Coronary artery (tissue), 2 donors: ENCODE data around the gene SPATA19.

Experiments used
- DNase-seq: peaks from one replicate; pipeline ENCODE4 v3.0.0-alpha.2; 2017; ENCODE audit warnings: low spot score
- H3K27ac ChIP-seq, 2 donors: fragments of 200-600 bp; sonication (generic); one replicate each; pipeline ENCODE4 v1.5.1; 2016 to 2019
- H3K4me3 ChIP-seq: fragments of 200-600 bp; sonication (generic); 2 replicates; pipeline ENCODE4 v1.5.1; 2016; ENCODE audit warnings: mild to moderate bottlenecking, moderate library complexity
- TF ChIP-seq, protein P1 (sequence below): fragments of 200-600 bp; sonication (generic); IDR thresholded peaks from one replicate; pipeline ENCODE4 v1.5.1; 2019; ENCODE audit warnings: antibody characterized with exemption

Gene SPATA19

DNA sequence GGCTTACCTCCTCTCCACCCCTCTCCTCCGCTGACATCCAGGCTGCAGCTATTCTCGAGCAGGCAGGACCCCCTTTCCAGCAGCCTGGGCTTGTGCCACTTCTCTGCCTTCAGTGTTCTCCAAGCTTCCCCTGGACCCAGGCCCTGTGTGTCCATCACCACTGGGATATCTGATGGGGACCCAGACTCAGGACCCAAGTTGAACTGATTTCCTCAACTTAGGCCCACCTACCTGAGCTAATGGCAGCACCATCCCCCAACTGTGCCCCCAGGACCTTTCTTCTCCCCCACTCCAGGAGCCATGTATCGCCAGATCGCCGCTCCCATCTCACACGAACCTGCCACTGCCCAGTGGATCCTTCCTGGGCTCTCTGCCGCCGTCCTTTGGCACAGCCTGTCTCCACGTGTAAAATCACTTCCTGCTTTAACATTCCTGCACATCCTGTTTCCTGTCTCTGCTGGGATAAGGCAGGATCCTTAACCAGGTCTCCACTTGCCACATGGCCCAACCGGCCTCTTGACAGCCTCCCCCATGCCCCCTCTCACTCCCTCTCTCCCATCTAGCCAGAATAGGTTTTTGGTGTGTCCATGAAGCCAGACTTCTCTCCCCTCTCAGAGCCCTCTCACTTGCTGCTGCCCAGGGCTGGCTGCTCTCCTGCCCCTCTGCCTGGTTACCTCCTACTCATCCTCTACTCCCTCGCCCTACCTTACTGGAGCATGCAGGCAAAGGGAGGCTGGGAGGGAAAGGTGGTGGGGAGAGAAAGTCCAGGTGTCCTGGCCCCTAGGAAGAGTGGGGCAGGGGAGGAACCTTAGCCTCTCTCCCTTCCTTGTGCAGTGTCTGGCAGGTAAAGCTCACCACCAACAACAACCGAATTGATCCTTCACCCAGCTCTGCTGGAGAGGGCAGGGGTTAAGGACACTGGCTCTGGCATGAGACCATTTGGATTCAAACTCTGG lies 9.4 kb downstream of the SPATA19 start:
- peak; percentile 46 for DNase-seq
- Histone ChIP-seq H3K27ac (no peak overlapping the region), H3K4me3 (no peak overlapping the region)
- TF ChIP-seq, protein P1, sequence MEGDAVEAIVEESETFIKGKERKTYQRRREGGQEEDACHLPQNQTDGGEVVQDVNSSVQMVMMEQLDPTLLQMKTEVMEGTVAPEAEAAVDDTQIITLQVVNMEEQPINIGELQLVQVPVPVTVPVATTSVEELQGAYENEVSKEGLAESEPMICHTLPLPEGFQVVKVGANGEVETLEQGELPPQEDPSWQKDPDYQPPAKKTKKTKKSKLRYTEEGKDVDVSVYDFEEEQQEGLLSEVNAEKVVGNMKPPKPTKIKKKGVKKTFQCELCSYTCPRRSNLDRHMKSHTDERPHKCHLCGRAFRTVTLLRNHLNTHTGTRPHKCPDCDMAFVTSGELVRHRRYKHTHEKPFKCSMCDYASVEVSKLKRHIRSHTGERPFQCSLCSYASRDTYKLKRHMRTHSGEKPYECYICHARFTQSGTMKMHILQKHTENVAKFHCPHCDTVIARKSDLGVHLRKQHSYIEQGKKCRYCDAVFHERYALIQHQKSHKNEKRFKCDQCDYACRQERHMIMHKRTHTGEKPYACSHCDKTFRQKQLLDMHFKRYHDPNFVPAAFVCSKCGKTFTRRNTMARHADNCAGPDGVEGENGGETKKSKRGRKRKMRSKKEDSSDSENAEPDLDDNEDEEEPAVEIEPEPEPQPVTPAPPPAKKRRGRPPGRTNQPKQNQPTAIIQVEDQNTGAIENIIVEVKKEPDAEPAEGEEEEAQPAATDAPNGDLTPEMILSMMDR: no peak

DNA sequence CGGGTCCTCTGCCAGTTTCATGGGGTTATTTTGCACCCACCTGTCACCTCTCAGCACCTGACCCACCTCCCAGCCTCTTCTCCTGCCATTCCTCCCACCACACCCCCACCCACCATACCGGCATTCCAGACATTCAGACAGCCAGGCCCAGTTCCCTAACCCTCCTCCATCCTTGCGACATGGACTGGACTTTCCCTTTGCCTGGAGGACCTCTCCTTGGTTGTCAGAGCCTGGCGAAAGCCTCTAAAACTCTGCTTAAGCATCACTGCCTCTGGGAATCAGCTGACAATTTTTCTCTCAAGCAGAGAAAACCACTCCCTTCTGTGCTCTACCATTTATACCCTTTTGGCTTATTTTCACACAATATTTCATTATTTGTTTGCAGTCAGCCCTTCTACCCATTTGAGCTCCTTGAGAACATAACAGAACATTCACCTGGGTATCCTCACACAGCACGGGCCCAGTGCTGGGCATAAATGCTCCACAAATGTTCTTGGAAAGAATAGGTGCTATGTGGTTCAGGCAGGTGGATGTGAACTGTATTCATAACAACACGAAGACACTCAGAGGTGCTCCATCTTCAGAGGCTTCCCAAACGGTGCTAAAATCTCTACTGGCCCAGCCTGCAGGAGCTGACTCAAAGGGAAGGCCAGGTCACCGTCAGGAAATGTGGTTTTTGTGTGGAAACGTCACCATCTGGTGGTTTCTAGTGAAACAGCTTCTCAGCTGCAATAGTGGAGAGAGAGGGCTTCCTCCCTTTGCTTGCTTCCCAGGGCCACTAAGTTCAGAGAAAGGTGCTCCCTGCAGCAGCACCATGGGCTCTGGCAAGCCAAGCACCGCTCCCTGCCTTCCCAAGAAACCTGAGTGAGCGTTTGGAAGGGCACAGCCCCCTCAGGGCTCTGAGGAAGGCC lies 10.4 kb downstream of the SPATA19 start:
- DNase-seq: peak; percentile 70
- H3K27ac ChIP-seq: no peak overlapping the region

DNA sequence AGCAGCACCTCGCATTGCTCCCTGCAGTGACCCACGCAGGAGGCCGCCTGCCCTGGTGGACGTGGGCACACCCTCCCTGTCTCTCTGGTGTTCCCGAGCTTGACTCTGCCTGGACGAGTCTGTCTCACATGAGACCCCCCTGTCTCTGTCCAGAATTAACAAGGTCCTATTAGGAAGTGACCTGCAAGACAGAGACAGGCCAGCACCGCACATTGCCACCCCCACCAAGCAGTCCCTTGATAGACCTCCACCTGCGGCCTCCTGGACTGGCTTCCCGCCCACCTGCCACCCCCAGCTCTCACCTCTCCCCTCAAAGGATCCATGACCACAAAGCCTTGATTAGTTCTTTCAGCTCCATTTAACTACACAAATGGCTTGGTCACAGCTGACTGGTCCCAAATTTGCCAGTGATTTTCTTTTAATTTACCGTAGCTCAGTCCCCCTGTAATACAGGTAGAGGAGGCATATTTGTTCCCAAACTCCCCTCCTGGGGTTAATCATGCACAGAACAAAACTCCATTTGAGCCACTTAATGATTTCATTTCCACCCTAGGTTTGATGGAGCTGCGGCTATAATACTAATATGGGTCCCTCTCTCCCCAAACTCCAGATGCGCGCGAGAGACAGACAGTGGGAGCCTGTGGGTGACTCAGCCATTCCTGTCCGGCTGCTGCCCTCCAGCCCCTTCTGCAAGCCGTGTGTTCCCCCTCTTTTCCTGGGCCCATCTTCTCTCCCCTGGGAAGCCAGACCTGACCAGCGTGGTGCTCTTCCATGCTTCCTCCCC lies 11.2 kb downstream of the SPATA19 start:
- H3K27ac ChIP-seq: no peak overlapping the region
- peak; percentile 62 for DNase-seq
- H3K4me3 ChIP-seq: no peak overlapping the region
- TF ChIP-seq, protein P1: no peak

More for the DNA sequence above, 10.4 kb downstream of the SPATA19 start:
- TF ChIP-seq, protein P1: peak; percentile 38
- H3K4me3 ChIP-seq: no peak overlapping the region

DNA sequence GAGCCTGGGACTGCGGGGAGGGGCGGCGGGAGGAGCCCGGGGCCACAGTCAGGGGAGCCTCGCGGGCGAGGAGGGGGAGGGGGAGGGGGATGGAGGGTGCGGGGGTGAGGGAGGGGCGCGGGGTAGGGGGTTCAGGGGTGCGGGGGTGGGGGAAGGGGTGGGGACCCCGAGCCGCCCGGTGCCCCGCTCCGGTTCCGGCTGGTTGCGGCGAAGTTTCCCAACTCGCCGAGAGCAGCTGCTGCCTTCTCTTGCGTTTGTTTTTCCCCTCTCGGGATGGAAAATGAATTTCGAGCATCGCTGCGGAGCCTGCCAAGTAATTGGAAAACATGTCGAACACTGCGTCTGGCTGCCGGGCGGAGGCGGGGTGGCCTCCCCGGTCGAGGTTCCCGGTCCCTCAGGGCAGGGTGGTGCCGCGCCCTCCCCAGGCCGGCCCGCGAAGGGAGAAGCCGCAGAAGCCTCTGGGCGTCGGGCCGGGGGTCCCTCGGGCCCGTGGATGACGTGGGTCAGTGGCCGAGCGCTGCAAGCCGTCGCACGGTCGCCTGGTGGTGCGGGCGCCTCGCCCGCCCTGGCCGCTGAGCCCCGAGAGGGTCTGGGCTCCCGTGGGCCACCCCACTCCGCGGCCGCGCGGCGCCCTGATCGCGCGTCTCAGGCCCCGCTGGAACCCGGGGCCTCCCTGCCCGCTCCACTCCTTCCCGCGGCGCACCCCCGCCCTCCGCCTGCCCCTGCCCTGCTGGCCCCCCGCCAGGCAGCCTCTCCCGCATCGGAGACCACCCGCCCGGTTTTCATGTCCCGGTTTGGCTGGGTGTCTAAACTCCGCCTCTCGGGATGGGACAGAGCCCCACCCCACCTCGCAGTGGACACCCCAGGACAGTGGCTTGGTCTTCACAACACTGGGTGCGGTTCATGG lies 12.1 kb downstream of the SPATA19 start:
- H3K27ac ChIP-seq: no peak overlapping the region
- H3K4me3 ChIP-seq: no peak overlapping the region
- DNase-seq: peak; percentile 66
- TF ChIP-seq, protein P1: no peak

DNA sequence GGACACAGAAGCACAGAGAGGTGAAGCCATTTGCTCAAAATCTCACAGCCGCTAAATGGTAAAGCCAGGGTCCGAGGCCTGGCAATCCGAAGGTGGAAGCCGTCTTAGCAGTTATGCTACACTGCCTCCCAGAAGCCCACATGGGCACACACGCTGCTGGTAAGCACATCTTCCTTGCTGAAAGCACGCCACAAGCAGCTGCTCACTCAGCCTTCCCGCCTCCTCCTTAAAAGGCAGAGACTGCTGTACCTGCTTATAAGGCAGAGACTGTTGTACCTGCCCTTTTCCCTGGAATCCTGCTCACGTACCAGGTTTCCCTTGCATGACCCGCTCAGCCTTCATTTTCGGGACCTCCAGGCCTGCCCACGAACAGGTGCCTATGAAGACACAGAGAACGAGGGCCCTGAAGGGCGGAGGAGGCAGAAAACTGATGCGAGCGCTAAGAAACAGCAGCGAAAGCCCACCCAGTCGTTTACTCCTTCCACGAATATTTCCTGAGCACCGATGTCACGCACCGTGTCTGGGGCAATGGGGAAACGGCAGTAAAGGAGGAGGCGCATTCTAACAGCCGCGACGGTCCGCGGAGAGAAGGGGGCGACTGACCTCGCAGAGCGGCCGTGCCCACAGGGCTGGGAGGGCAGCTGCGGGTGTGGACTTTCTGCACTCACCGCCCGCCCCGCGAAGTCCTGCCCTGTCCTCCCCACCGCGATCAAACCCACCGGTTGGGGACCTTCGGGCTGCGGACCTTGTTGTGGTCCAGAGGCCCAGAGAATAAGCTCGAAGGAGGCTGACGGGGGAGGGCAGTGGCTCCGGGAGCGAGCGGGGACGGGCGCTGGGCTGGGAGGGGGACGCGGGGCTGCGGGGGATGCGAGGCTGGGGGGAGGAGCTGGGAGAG lies 13.0 kb downstream of the SPATA19 start:
- no peak overlapping the region for H3K4me3 ChIP-seq
- H3K27ac ChIP-seq: no peak overlapping the region
- DNase-seq: peak; percentile 46
- TF ChIP-seq, protein P1: no peak
